SK-N-SH (cell line): Measurements from ENCODE around the gene THEMIS. TPM values are rescaled to one million over a fixed set of nuclear protein-coding genes. Genes with fewer than 3 reads are reported as not detected.
"Not testable (repeated sequence)": the region's sequence is repeated elsewhere in the genome, so short reads cannot be mapped to it uniquely, and the experiment has no call there.

Experiments used
- CTCF ChIA-PET: fragments of 300-600, 350-600 bp; formaldehyde crosslinking; extraction: SDS; loops from one replicate; lab custom pipeline; 2021; lab: Yijun Ruan, JAX
- POLR2A ChIA-PET: fragments of 350-600 bp; sonication (Branson Sonifier 250); formaldehyde crosslinking; extraction: SDS; loops from one replicate; lab custom pipeline; 2020; ENCODE audit warnings: antibody characterized with exemption, inconsistent platforms; lab: Yijun Ruan, JAX
- DNase-seq: peaks from one replicate; pipeline ENCODE4 v3.0.0; 2012
- H2AFZ ChIP-seq: fragments of 200-600 bp; sonication (generic); 2 replicates; pipeline ENCODE4 v1.8.1; 2016; ENCODE audit warnings: antibody characterized with exemption, mild to moderate bottlenecking, low read depth
- H3F3A ChIP-seq: fragments of 200-600 bp; sonication (generic); replicated peaks from 2 replicates; pipeline ENCODE3; 2016; ENCODE audit warnings: antibody characterized with exemption, mild to moderate bottlenecking; ENCODE audit not compliant: insufficient read depth
- H3K27ac ChIP-seq, 2 experiments: fragments of 200-500 bp in 1 of 2; fragments of 200-600 bp in 1 of 2; sonication (Bioruptor generic) in 1 of 2; sonication (generic), shearing (Covaris generic) in 1 of 2; 2 replicates each; pipeline versions ENCODE4 v1.5.1 to v1.6.1; 2014 to 2016; ENCODE audit warnings: low read depth in 2 of 2, inconsistent platforms in 1 of 2, low read length in 1 of 2, mild to moderate bottlenecking in 1 of 2, mixed read lengths in 1 of 2
- H3K27me3 ChIP-seq: fragments of 200-600 bp; sonication (generic), shearing (Covaris generic); 2 replicates; pipeline ENCODE4 v1.6.1; 2016; ENCODE audit warnings: mixed run types; ENCODE audit not compliant: insufficient read depth
- H3K36me3 ChIP-seq, 2 experiments: fragments of 200-500 bp in 1 of 2; fragments of 200-600 bp in 1 of 2; sonication (Bioruptor generic) in 1 of 2; sonication (generic) in 1 of 2; replicated peaks in 1 of 2; 2 replicates each; pipeline versions ENCODE3 to v1.5.1; 2014 to 2016; ENCODE audit warnings: low read length in 1 of 2, mild to moderate bottlenecking in 1 of 2; ENCODE audit not compliant: insufficient read depth in 2 of 2, control insufficient read depth in 1 of 2
- H3K4me1 ChIP-seq, 2 experiments: fragments of 200-500 bp in 1 of 2; fragments of 200-600 bp in 1 of 2; sonication (Bioruptor generic) in 1 of 2; sonication (generic), shearing (Covaris generic) in 1 of 2; 2 replicates each; pipeline versions ENCODE4 v1.5.1 to v1.6.1; 2014 to 2016; ENCODE audit warnings: low read depth in 1 of 2, low read length in 1 of 2, mixed run types in 1 of 2; ENCODE audit not compliant: insufficient read depth in 2 of 2, control insufficient read depth in 1 of 2
- H3K4me2 ChIP-seq: fragments of 200-600 bp; sonication (generic), shearing (Covaris generic); 2 replicates; pipeline ENCODE4 v1.6.1; 2017; ENCODE audit warnings: mixed run types
- H3K4me3 ChIP-seq, 2 experiments: fragments of 200-500 bp in 1 of 2; fragments of 200-600 bp in 1 of 2; sonication (Bioruptor generic) in 1 of 2; sonication (generic), shearing (Covaris generic) in 1 of 2; 2 replicates each; pipeline versions ENCODE4 v1.5.1 to v1.8.1; 2014 to 2016; ENCODE audit warnings: low read depth in 2 of 2, inconsistent platforms in 1 of 2, low read length in 1 of 2, mild to moderate bottlenecking in 1 of 2, mixed read lengths in 1 of 2, moderate library complexity in 1 of 2
- H3K79me2 ChIP-seq: fragments of 200-600 bp; sonication (generic); 2 replicates; pipeline ENCODE4 v1.8.1; 2017; ENCODE audit warnings: mild to moderate bottlenecking; ENCODE audit not compliant: insufficient read depth
- H3K9ac ChIP-seq: fragments of 200-600 bp; sonication (generic); 2 replicates; pipeline ENCODE4 v1.6.1; 2017; ENCODE audit warnings: mixed run types
- H3K9me2 ChIP-seq: fragments of 200-600 bp; sonication (generic); 2 replicates; pipeline ENCODE4 v1.6.1; 2017; ENCODE audit warnings: mixed run types
- H3K9me3 ChIP-seq: fragments of 200-600 bp; sonication (generic); 2 replicates; pipeline ENCODE4 v1.6.1; 2017; ENCODE audit warnings: mixed run types, mild to moderate bottlenecking, moderate library complexity
- H4K20me1 ChIP-seq: fragments of 200-600 bp; sonication (generic); 2 replicates; pipeline ENCODE4 v1.6.1; 2017; ENCODE audit warnings: mild to moderate bottlenecking, mixed run types; ENCODE audit not compliant: insufficient read depth
- CHD2 ChIP-seq: fragments of 150-350 bp; IDR thresholded peaks from 2 replicates; pipeline ENCODE4 v1.6.1; 2018; ENCODE audit warnings: low read length; ENCODE audit not compliant: partially characterized antibody
- EP300 ChIP-seq, 2 experiments: IDR thresholded peaks; 2 replicates each; pipeline versions ENCODE4 v1.4.0 to v1.6.1; 2012; ENCODE audit warnings: borderline replicate concordance in 1 of 2, low read depth in 1 of 2, low read length in 1 of 2
- EZH2phosphoT487 ChIP-seq: fragments of 200-600 bp; sonication (generic); IDR thresholded peaks from 2 replicates; pipeline ENCODE4 v1.6.1; 2017; ENCODE audit warnings: low read depth, mixed run types, mild to moderate bottlenecking, antibody characterized with exemption, moderate library complexity, borderline replicate concordance
- FOSL2 ChIP-seq: IDR thresholded peaks from 2 replicates; pipeline ENCODE4 v1.4.0; 2012; ENCODE audit warnings: low read depth, mild to moderate bottlenecking, moderate library complexity, borderline replicate concordance
- FOXM1 ChIP-seq: IDR thresholded peaks from 2 replicates; pipeline ENCODE4 v1.4.0; 2012; ENCODE audit warnings: low read depth, mild to moderate bottlenecking
- GABPA ChIP-seq: IDR thresholded peaks from 2 replicates; pipeline ENCODE4 v1.4.0; 2012; ENCODE audit warnings: low read depth, mild to moderate bottlenecking
- GATA2 ChIP-seq: sonication (generic); formaldehyde crosslinking; IDR thresholded peaks from 2 replicates; pipeline ENCODE4 v1.5.0; 2020; ENCODE audit warnings: mild to moderate bottlenecking, missing genetic modification reagents
- JUND ChIP-seq: IDR thresholded peaks from 2 replicates; pipeline ENCODE4 v1.4.0; 2012
- MAX ChIP-seq: IDR thresholded peaks from 2 replicates; pipeline ENCODE4 v1.4.0; 2012; ENCODE audit warnings: low read depth
- MXI1 ChIP-seq: IDR thresholded peaks from 2 replicates; pipeline ENCODE4 v1.6.1; 2012; ENCODE audit warnings: mild to moderate bottlenecking, low read depth, low read length, improper control_type of control experiment
- POLR2AphosphoS5 ChIP-seq: IDR thresholded peaks from 2 replicates; pipeline ENCODE4 v1.6.1; 2012; ENCODE audit warnings: low read depth, low read length
- SIN3A ChIP-seq: IDR thresholded peaks from 2 replicates; pipeline ENCODE4 v1.6.1; 2012; ENCODE audit warnings: low read depth, mild to moderate bottlenecking, low read length, moderate library complexity, borderline replicate concordance
- SMC3 ChIP-seq: IDR thresholded peaks from 2 replicates; pipeline ENCODE4 v1.6.1; 2012; ENCODE audit warnings: low read depth, low read length, improper control_type of control experiment
- TCF12 ChIP-seq: IDR thresholded peaks from 2 replicates; pipeline ENCODE4 v1.4.0; 2012
- USF1 ChIP-seq: IDR thresholded peaks from 2 replicates; pipeline ENCODE4 v1.4.0; 2012; ENCODE audit warnings: low read depth, borderline replicate concordance
- ZBTB33 ChIP-seq: IDR thresholded peaks from 2 replicates; pipeline ENCODE4 v1.4.0; 2012; ENCODE audit warnings: low read depth, borderline replicate concordance
- WGBS: methylation state at CpG from one replicate; pipeline ENCODE4 v1.1.6; 2017; ENCODE audit warnings: low lambda C conversion rate; 5-methylcytosine and 5-hydroxymethylcytosine counted together
- polyA plus RNA-seq, 3 experiments: library from polyadenylated mRNA; depleted of rRNA; stranded (reverse); fragments of >200 nt; gene quantifications; 2 replicates each; pipeline ENCODE4 v1.2.3, GENCODE V29; 2012
- TF ChIP-seq, protein P1 (sequence below): IDR thresholded peaks from 2 replicates; pipeline ENCODE4 v1.6.1; 2012; ENCODE audit warnings: mild to moderate bottlenecking, low read depth, low read length, moderate library complexity

THEMIS gene
- polyA plus RNA-seq, 1 of the 3 experiments (the other 2 are of a cell fraction): not detected

GRCh38 chr6:127786109-127786508 lies 114.7 kb downstream of the THEMIS start:
- no peaks in the 10 kb centered on the region for H4K20me1 ChIP-seq
- H3K4me1 ChIP-seq: no peaks in the 10 kb centered on the region
- no peaks in the 10 kb centered on the region for H3K27me3 ChIP-seq
- POLR2A ChIA-PET: no interaction called here
- no peak overlapping the region for H3K4me2 ChIP-seq
- no peak for TF ChIP-seq SMC3
- no peak for TF ChIP-seq GABPA
- no peak for TF ChIP-seq FOSL2
- TF ChIP-seq EZH2phosphoT487: no peak
- TF ChIP-seq SIN3A: no peak
- TF ChIP-seq CHD2: no peak
- TF ChIP-seq POLR2AphosphoS5: no peak
- TF ChIP-seq ZBTB33: no peak
- TF ChIP-seq JUND: no peak
- TF ChIP-seq MAX: no peak
- TF ChIP-seq, protein P1, sequence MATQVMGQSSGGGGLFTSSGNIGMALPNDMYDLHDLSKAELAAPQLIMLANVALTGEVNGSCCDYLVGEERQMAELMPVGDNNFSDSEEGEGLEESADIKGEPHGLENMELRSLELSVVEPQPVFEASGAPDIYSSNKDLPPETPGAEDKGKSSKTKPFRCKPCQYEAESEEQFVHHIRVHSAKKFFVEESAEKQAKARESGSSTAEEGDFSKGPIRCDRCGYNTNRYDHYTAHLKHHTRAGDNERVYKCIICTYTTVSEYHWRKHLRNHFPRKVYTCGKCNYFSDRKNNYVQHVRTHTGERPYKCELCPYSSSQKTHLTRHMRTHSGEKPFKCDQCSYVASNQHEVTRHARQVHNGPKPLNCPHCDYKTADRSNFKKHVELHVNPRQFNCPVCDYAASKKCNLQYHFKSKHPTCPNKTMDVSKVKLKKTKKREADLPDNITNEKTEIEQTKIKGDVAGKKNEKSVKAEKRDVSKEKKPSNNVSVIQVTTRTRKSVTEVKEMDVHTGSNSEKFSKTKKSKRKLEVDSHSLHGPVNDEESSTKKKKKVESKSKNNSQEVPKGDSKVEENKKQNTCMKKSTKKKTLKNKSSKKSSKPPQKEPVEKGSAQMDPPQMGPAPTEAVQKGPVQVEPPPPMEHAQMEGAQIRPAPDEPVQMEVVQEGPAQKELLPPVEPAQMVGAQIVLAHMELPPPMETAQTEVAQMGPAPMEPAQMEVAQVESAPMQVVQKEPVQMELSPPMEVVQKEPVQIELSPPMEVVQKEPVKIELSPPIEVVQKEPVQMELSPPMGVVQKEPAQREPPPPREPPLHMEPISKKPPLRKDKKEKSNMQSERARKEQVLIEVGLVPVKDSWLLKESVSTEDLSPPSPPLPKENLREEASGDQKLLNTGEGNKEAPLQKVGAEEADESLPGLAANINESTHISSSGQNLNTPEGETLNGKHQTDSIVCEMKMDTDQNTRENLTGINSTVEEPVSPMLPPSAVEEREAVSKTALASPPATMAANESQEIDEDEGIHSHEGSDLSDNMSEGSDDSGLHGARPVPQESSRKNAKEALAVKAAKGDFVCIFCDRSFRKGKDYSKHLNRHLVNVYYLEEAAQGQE: no peak
- TF ChIP-seq, all 33 proteins: peak for 0
- no peaks in the 10 kb centered on the region for H3K9me2 ChIP-seq
- no peaks in the 10 kb centered on the region for H3K79me2 ChIP-seq
- no peak overlapping the region for H3K4me3 ChIP-seq
- no peak overlapping the region for H3K9ac ChIP-seq
- no peak overlapping the region for H3K27ac ChIP-seq
- H3F3A ChIP-seq: no peaks in the 10 kb centered on the region
- 2% methylated on average over 1 of the region's 1 CpG for WGBS
- CTCF ChIA-PET: no interaction called here
- DNase-seq: no peak
- no peak overlapping the region for H2AFZ ChIP-seq
- no peaks in the 10 kb centered on the region for H3K36me3 ChIP-seq
- no peaks in the 10 kb centered on the region for H3K9me3 ChIP-seq

- H3K9ac ChIP-seq: no peak overlapping the region
- H3K36me3 ChIP-seq: no peaks in the 10 kb centered on the region
- CTCF ChIA-PET: no interaction called here
- no peaks in the 10 kb centered on the region for H3K9me3 ChIP-seq
- no peaks in the 10 kb centered on the region for H3K79me2 ChIP-seq
- no peaks in the 10 kb centered on the region for H4K20me1 ChIP-seq
- H3K4me1 ChIP-seq: no peaks in the 10 kb centered on the region
- 23% methylated on average over 1 of the region's 1 CpG for WGBS
- H3K9me2 ChIP-seq: no peaks in the 10 kb centered on the region
- no peaks in the 10 kb centered on the region for H3K27me3 ChIP-seq
- no peaks in the 10 kb centered on the region for H3F3A ChIP-seq
- no peak overlapping the region for H3K4me2 ChIP-seq
- no peak overlapping the region for H2AFZ ChIP-seq
- no peak overlapping the region for H3K27ac ChIP-seq
- DNase-seq: no peak
- H3K4me3 ChIP-seq: no peak overlapping the region
- POLR2A ChIA-PET: no interaction called here
- TF ChIP-seq POLR2AphosphoS5 (no peak), FOXM1 (no peak), USF1 (no peak), EP300 (IDR thresholded peaks at IDR 0.05; ENCODE audit: borderline replicate concordance in 1 of 2, low read depth in 1 of 2, low read length in 1 of 2) (no peak), TCF12 (no peak), MXI1 (no peak), GATA2 (CRISPR knock-in tag) (no peak)
Observed at GRCh38 chr6:127784468-127784867, 116.4 kb downstream of the THEMIS start.

DNA sequence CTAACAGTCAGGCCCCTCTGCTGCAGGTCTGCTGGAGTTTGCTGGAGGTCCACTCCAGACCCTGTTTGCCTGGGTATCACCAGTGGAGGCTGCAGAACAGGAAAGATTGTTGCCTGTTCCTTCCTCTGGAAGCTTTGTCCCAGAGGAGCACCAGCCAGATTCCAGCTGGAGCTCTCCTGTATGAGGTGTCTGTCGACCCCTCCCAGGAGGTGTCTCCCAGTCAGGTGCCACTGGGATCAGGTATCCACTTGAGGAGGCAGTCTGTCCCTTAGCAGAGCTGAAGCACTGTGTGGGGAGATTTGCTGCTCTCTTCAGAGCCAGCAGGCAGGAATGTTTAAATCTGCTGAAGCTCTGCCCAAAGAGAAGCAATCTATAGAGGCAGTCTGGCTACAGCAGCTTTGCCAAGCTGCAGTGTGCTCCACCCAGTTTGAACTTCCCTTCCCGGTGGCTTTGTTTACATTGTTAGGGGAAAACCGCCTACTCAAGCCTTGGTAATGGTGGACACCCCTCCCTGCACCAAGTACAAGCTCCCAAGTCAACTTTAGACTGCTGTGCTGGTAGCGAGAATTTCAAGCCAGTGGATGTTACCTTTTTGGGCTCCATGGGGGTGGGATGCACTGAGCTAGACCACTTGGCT lies 119.1 kb downstream of the THEMIS start:
- H3K36me3 ChIP-seq, H3K27me3 ChIP-seq, H3F3A ChIP-seq, DNase-seq, H3K4me3 ChIP-seq, H3K9me3 ChIP-seq, H3K9ac ChIP-seq, H3K4me1 ChIP-seq, CTCF ChIA-PET, H3K9me2 ChIP-seq, H4K20me1 ChIP-seq, H3K79me2 ChIP-seq, POLR2A ChIA-PET, H3K4me2 ChIP-seq, H3K27ac ChIP-seq, H2AFZ ChIP-seq: not testable (repeated sequence)
- 0% methylated on average over 3 of the region's 4 CpGs for WGBS
